GM12878 (cell line): Measurements from ENCODE around the gene OPRL1. TPM values are rescaled to one million over a fixed set of nuclear protein-coding genes. Genes with fewer than 3 reads are reported as not detected.
"Not testable (repeated sequence)": the region's sequence is repeated elsewhere in the genome, so short reads cannot be mapped to it uniquely, and the experiment has no call there.

Source experiments
- ATAC-seq: fragments of 200-7000 bp; cut with Tn5 transposase; 3 replicates; pipeline ENCODE4 v1.9.1; 2020; ENCODE audit warnings: mild to moderate bottlenecking, moderate library complexity
- BruUV-seq: library from RNA; stranded (reverse); fragments of 400-500 nt; replicated peaks from 2 replicates; lab custom pipeline; 2021; lab: Mats Ljungman, UMichigan
- CTCF ChIA-PET: fragments of 300-600 bp; sonication (Branson Sonifier 250); formaldehyde crosslinking; extraction: SDS; loops from one replicate; lab custom pipeline; 2021; ENCODE audit warnings: inconsistent platforms; lab: Yijun Ruan, JAX
- POLR2A ChIA-PET: fragments of 350-600 bp; formaldehyde crosslinking; extraction: SDS; loops from one replicate; lab custom pipeline; 2021; ENCODE audit warnings: inconsistent platforms; lab: Charles Lee
- RAD21 ChIA-PET: fragments of 300-600 bp; sonication (Branson Sonifier 250); formaldehyde crosslinking; loops from one replicate; lab custom pipeline; 2023; ENCODE audit warnings: antibody characterized with exemption; ENCODE audit not compliant: unreplicated experiment; lab: Charles Lee
- SMC1A ChIA-PET: fragments of 300-600 bp; sonication (Branson Sonifier 250); formaldehyde crosslinking; loops from one replicate; lab custom pipeline; 2023; ENCODE audit not compliant: unreplicated experiment, uncharacterized antibody; lab: Charles Lee
- DNase-seq: peaks from one replicate; pipeline ENCODE4 v3.0.0-alpha.2; 2011; ENCODE audit warnings: low read depth, low spot score
- FAIRE-seq: peaks from 3 replicates; lab custom pipeline; 2011; peaks lifted over from hg19 to GRCh38; lab: Jason Lieb, UNC
- H2AFZ ChIP-seq: 2 replicates; pipeline ENCODE4 v1.6.0; 2011; ENCODE audit warnings: low read depth, low read length, control low read depth; ENCODE audit not compliant: control insufficient read depth
- H3K27ac ChIP-seq: 2 replicates; pipeline ENCODE4 v1.5.1; 2011; ENCODE audit warnings: control low read depth; ENCODE audit not compliant: control insufficient read depth, insufficient read depth
- H3K27me3 ChIP-seq, 2 experiments: replicated peaks in 1 of 2; 2 replicates each; pipeline versions ENCODE4 v1.6.0 to v1.6.1; 2011; ENCODE audit warnings: low read length in 1 of 2; ENCODE audit not compliant: control insufficient read depth in 2 of 2, insufficient read depth in 2 of 2
- H3K36me3 ChIP-seq, 2 experiments: 2 replicates each; pipeline ENCODE4 v1.5.1; 2011; ENCODE audit warnings: low read length in 1 of 2; ENCODE audit not compliant: control insufficient read depth in 2 of 2, insufficient read depth in 2 of 2
- H3K4me1 ChIP-seq: 2 replicates; pipeline ENCODE4 v1.6.1; 2011; ENCODE audit warnings: mild to moderate bottlenecking, low read length, moderate library complexity, mixed read lengths; ENCODE audit not compliant: control insufficient read depth, insufficient read depth
- H3K4me2 ChIP-seq: 2 replicates; pipeline ENCODE4 v1.6.0; 2011; ENCODE audit warnings: control low read depth; ENCODE audit not compliant: control insufficient read depth, insufficient read depth
- H3K4me3 ChIP-seq: fragments of 200-600 bp; sonication (generic); 2 replicates; pipeline ENCODE4 v1.5.1; 2016
- H3K79me2 ChIP-seq: 2 replicates; pipeline ENCODE4 v1.6.0; 2011; ENCODE audit warnings: low read length; ENCODE audit not compliant: control insufficient read depth, insufficient read depth
- H3K9ac ChIP-seq: 2 replicates; pipeline ENCODE4 v1.8.0; 2011; ENCODE audit warnings: low read length, control low read depth, mixed read lengths; ENCODE audit not compliant: control insufficient read depth, insufficient read depth
- H3K9me3 ChIP-seq: replicated peaks from 3 replicates; pipeline ENCODE4 v1.5.1; 2011; ENCODE audit warnings: mild to moderate bottlenecking, low read length; ENCODE audit not compliant: control insufficient read depth, insufficient read depth
- H4K20me1 ChIP-seq: 2 replicates; pipeline ENCODE4 v1.6.0; 2011; ENCODE audit not compliant: control insufficient read depth, insufficient read depth
- BCL11A ChIP-seq: IDR thresholded peaks from 2 replicates; pipeline ENCODE4 v1.6.1; 2011; ENCODE audit warnings: low read depth, low read length
- BCL3 ChIP-seq: IDR thresholded peaks from 2 replicates; pipeline ENCODE4 v1.6.1; 2011; ENCODE audit warnings: borderline replicate concordance, low read depth, mild to moderate bottlenecking, moderate library complexity, low read length; ENCODE audit not compliant: insufficient read depth, poor library complexity, severe bottlenecking
- CHD4 ChIP-seq: fragments of 200-600 bp; sonication (generic); IDR thresholded peaks from 2 replicates; pipeline ENCODE4 v1.6.1; 2016; ENCODE audit warnings: mild to moderate bottlenecking
- JUNB ChIP-seq: IDR thresholded peaks from 2 replicates; pipeline ENCODE4 v1.6.1; 2016; ENCODE audit warnings: antibody characterized with exemption, mild to moderate bottlenecking
- NBN ChIP-seq: fragments of 450-650 bp; IDR thresholded peaks from 2 replicates; pipeline ENCODE4 v1.6.1; 2016
- RCOR1 ChIP-seq: conservative IDR thresholded peaks from 2 replicates; pipeline ENCODE4 v1.6.1; 2012; ENCODE audit warnings: low read depth, low read length, improper control_type of control experiment
- TARDBP ChIP-seq: IDR thresholded peaks from 2 replicates; pipeline ENCODE4 v1.6.1; 2016; ENCODE audit warnings: borderline replicate concordance
- WGBS: methylation state at CpG from one replicate; pipeline ENCODE4 v1.1.6; 2016; ENCODE audit warnings: low lambda C conversion rate; ENCODE audit not compliant: insufficient replicate concordance, insufficient coverage; ENCODE audit errors: missing lambda C conversion rate; 5-methylcytosine and 5-hydroxymethylcytosine counted together
- in situ Hi-C: fragments of 300-500 bp; cut with MboI; formaldehyde crosslinking; loops from 9 replicates; pipeline ENCODE4 v1.14.3; 2018; ENCODE audit warnings: mixed read lengths
- intact Hi-C: fragments of 100-400 bp; cut with micrococcal nuclease; formaldehyde crosslinking; loops from one replicate; pipeline ENCODE4 v1.14.2; 2022; ENCODE audit not compliant: unreplicated experiment
- polyA plus RNA-seq, 11 experiments: library from polyadenylated mRNA; depleted of rRNA in 4 of 11; unstranded in 6 of 11; stranded (reverse) in 5 of 11; fragments of >200 nt; fragmentation: Nextera tagmentation in 4 of 11; fragmentation: Illumina TruSeq in 1 of 11; extraction: Ambion mirVana in 4 of 11; extraction: Trizol in 1 of 11; gene quantifications; 1 replicate in 1 of 11; 2 replicates in 10 of 11; pipeline versions ENCODE4 v1.2.1 to v1.2.3, GENCODE V29; 2011 to 2016; ENCODE audit warnings: inconsistent platforms in 2 of 11, missing spikeins in 2 of 11, low read depth in 1 of 11
- total RNA-seq, 4 experiments: library from RNA; depleted of rRNA in 3 of 4; stranded (reverse); fragments of >200 nt in 3 of 4; fragmentation: Illumina TruSeq in 1 of 4; extraction: Trizol in 1 of 4; gene quantifications; 2 replicates each; pipeline versions ENCODE4 v1.2.1 to v1.2.3, GENCODE V29; 2013 to 2021
- TF ChIP-seq, protein P1 (sequence below): fragments of 450-650 bp; IDR thresholded peaks from 2 replicates; pipeline ENCODE4 v1.6.1; 2014; ENCODE audit warnings: mild to moderate bottlenecking

OPRL1 gene
- total and polyA plus RNA-seq, 10 of the 15 experiments (the other 5 are each of a cell fraction or from before 2014, with no cell fraction given): 0.04 to 0.41 (median 0.24) TPM; not detected in 1

- intact Hi-C loops, H3K4me1 ChIP-seq, FAIRE-seq, H4K20me1 ChIP-seq, RAD21 ChIA-PET, H3K4me3 ChIP-seq, in situ Hi-C loops, H3K9me3 ChIP-seq, H3K36me3 ChIP-seq, CTCF ChIA-PET, H3K9ac ChIP-seq, H3K4me2 ChIP-seq, BruUV-seq, SMC1A ChIA-PET, H3K27ac ChIP-seq, H3K79me2 ChIP-seq, POLR2A ChIA-PET, DNase-seq, H3K27me3 ChIP-seq, ATAC-seq, H2AFZ ChIP-seq: not testable (repeated sequence)
- 86% methylated on average over 19 of the region's 20 CpGs for WGBS
- peak; percentile 17; the same call in 1 of the 2 replicates for TF ChIP-seq JUNB
- TF ChIP-seq BCL3: peak; percentile 44
These were observed 54.9 kb downstream of the OPRL1 start for GRCh38 chr20:64134744-64135143.

GRCh38 chr20:64136004-64136710, 56.3 kb downstream of the OPRL1 start:
- FAIRE-seq (no peak), ATAC-seq (no peak), DNase-seq (no peak)
- Histone ChIP-seq H3K9ac (no peak overlapping the region), H3K27me3 (peaks cover 1 to 4% of the 10 kb centered on the region in 2 experiments), H2AFZ (no peak overlapping the region), H3K4me1 (no peaks in the 10 kb centered on the region), H3K9me3 (no peaks in the 10 kb centered on the region), H3K36me3 (no peaks in the 10 kb centered on the region), H4K20me1 (no peaks in the 10 kb centered on the region), H3K79me2 (no peaks in the 10 kb centered on the region), H3K27ac (no peak overlapping the region), H3K4me3 (no peak overlapping the region), H3K4me2 (no peak overlapping the region)
- TF ChIP-seq RCOR1: no peak
- no peak for TF ChIP-seq NBN
- no peak for TF ChIP-seq TARDBP
- no peak for TF ChIP-seq BCL11A
- no peak for TF ChIP-seq CHD4
- TF ChIP-seq, protein P1, sequence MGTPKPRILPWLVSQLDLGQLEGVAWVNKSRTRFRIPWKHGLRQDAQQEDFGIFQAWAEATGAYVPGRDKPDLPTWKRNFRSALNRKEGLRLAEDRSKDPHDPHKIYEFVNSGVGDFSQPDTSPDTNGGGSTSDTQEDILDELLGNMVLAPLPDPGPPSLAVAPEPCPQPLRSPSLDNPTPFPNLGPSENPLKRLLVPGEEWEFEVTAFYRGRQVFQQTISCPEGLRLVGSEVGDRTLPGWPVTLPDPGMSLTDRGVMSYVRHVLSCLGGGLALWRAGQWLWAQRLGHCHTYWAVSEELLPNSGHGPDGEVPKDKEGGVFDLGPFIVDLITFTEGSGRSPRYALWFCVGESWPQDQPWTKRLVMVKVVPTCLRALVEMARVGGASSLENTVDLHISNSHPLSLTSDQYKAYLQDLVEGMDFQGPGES: no peak
- CTCF ChIA-PET: no interaction called here
- in situ Hi-C loops (no loop called here), intact Hi-C loops (no loop called here)
- WGBS: 73% methylated on average over 29 of the region's 32 CpGs
- POLR2A ChIA-PET: no interaction called here
- RAD21 ChIA-PET: no interaction called here
- no TSS peak for BruUV-seq
- SMC1A ChIA-PET: no interaction called here
